Gastrocnemius medialis (tissue), 4 donors: ENCODE data around the gene CYP4F11.

Experiments
- POLR2A ChIP-seq, 2 donors: fragments of 450-650 bp; IDR thresholded peaks; one replicate each; pipeline ENCODE4 v1.6.1; 2017; ENCODE audit warnings: antibody characterized with exemption in 2 of 2, mild to moderate bottlenecking in 2 of 2, moderate library complexity in 2 of 2
- TF ChIP-seq, protein P1 (sequence below), 5 experiments: fragments of 450-650 bp in 3 of 5; fragments of 200-600 bp in 2 of 5; sonication (generic) in 2 of 5; IDR thresholded peaks in 4 of 5; conservative IDR thresholded peaks in 1 of 5; 1 replicate in 4 of 5; 2 replicates in 1 of 5; pipeline ENCODE4 v1.5.1; 2016 to 2019; ENCODE audit warnings: antibody characterized with exemption in 5 of 5, mild to moderate bottlenecking in 3 of 5, moderate library complexity in 3 of 5

DNA sequence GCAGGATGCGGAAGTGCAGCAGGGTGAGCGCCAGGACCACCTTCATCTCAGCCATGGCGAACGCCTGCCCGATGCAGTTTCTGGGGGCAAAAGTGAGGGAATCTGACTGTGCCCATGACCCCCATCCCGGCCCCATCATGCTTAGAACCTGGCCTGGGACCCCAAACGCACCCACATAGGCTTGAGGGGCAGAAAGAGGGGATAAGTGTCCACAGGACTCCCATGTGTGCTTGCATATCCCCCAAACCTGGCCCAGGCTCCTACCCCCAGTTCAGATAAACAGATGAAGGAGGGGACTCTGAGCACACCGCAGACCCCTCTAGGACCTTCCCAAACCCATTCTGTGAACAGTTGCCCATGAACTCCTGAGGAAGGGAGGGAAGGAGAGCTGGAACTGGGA lies 20.5 kb downstream of the CYP4F11 start:
- no peak for TF ChIP-seq POLR2A (IDR thresholded peaks at IDR 0.05)
- TF ChIP-seq, protein P1, sequence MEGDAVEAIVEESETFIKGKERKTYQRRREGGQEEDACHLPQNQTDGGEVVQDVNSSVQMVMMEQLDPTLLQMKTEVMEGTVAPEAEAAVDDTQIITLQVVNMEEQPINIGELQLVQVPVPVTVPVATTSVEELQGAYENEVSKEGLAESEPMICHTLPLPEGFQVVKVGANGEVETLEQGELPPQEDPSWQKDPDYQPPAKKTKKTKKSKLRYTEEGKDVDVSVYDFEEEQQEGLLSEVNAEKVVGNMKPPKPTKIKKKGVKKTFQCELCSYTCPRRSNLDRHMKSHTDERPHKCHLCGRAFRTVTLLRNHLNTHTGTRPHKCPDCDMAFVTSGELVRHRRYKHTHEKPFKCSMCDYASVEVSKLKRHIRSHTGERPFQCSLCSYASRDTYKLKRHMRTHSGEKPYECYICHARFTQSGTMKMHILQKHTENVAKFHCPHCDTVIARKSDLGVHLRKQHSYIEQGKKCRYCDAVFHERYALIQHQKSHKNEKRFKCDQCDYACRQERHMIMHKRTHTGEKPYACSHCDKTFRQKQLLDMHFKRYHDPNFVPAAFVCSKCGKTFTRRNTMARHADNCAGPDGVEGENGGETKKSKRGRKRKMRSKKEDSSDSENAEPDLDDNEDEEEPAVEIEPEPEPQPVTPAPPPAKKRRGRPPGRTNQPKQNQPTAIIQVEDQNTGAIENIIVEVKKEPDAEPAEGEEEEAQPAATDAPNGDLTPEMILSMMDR (IDR thresholded peaks at IDR 0.05 in 4 of 5, conservative IDR thresholded peaks at IDR 0.05 in 1 of 5), result no peak
